ENCODE data around the gene C22orf42. TPM values are rescaled to one million over a fixed set of nuclear protein-coding genes. Genes with fewer than 3 reads are reported as not detected.
"Not testable (repeated sequence)": the region's sequence is repeated elsewhere in the genome, so short reads cannot be mapped to it uniquely, and the experiment has no call there.

C22orf42 gene
- total RNA-seq, 1 donor from 2014 or later: not detected

DNA sequence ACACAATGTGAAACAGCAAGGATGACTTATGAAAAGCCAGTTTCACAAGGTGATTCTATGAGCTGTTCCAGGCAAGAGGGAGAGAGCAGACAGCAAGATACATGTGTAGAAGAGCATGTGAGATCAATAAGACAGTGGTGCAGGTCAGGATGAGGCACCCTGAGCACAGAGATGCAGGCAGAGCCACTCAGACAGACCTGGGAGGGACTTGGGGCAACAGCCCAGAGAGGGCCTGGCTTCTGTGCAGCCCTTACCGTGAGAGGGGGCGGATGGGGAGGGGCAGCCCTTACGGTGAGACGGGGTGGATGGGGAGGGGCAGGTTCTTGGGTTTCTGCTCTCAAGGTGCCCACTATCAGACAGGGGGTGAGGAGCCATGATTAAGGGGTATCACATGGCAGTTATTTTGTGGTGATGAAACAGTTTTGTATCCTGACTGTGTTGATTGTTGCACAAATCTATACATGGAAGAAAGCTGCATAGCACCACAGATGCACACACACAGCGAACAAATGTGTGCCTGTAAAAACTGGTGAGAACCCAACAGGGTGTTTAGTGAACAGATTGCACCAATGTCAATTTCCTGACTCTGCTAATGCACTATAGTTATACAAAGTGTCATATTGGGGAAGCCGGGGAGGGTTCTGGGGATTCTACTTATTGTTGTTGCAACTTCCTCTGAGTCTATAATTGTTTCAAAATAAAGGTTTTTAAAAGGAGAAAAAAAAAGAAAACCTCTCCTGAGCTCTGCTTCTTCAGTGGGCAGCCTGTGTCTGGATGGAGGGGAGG lies 5.2 kb upstream of the C22orf42 start:
- no peaks in the 10 kb centered on the region for H3K79me2 ChIP-seq (ENCODE audit: insufficient read depth, low read length)
- H3K4me1 ChIP-seq (ENCODE audit: insufficient read depth, low read length): no peaks in the 10 kb centered on the region
- no peaks in the 10 kb centered on the region for H3K9me3 ChIP-seq (ENCODE audit: insufficient read depth, low read depth, low read length)
- H3K36me3 ChIP-seq (ENCODE audit: insufficient read depth, low read length): no peaks in the 10 kb centered on the region
- no peak overlapping the region for H2AFZ ChIP-seq (ENCODE audit: low read depth, low read length)
- H4K20me1 ChIP-seq (ENCODE audit: insufficient read depth, low read length): no peaks in the 10 kb centered on the region
- Mint-ChIP-seq H3K9me3 (ENCODE audit: unreplicated experiment) (no peaks in the 10 kb centered on the region), H3K27me3 (ENCODE audit: low read depth, unreplicated experiment) (peaks cover 18% of the 10 kb centered on the region), H3K27ac (ENCODE audit: unreplicated experiment) (no peak overlapping the region), H3K4me3 (ENCODE audit: unreplicated experiment) (no peak overlapping the region), H3K36me3 (ENCODE audit: low read depth, unreplicated experiment) (no peaks in the 10 kb centered on the region), H3K4me1 (ENCODE audit: low read depth, unreplicated experiment) (no peaks in the 10 kb centered on the region)
- no peak overlapping the region for H3K9ac ChIP-seq (ENCODE audit: low read length)
- peaks cover 4% of the 10 kb centered on the region for H3K27me3 ChIP-seq (ENCODE audit: insufficient read depth, low read length)
- no peak for TF ChIP-seq EZH2 (IDR thresholded peaks at IDR 0.05; ENCODE audit: insufficient read depth, low read length)
- TF ChIP-seq, protein P1, sequence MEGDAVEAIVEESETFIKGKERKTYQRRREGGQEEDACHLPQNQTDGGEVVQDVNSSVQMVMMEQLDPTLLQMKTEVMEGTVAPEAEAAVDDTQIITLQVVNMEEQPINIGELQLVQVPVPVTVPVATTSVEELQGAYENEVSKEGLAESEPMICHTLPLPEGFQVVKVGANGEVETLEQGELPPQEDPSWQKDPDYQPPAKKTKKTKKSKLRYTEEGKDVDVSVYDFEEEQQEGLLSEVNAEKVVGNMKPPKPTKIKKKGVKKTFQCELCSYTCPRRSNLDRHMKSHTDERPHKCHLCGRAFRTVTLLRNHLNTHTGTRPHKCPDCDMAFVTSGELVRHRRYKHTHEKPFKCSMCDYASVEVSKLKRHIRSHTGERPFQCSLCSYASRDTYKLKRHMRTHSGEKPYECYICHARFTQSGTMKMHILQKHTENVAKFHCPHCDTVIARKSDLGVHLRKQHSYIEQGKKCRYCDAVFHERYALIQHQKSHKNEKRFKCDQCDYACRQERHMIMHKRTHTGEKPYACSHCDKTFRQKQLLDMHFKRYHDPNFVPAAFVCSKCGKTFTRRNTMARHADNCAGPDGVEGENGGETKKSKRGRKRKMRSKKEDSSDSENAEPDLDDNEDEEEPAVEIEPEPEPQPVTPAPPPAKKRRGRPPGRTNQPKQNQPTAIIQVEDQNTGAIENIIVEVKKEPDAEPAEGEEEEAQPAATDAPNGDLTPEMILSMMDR (IDR thresholded peaks at IDR 0.05; ENCODE audit: insufficient read depth, low read depth, low read length): no peak
- no peak overlapping the region for H3K4me3 ChIP-seq (ENCODE audit: insufficient read depth, low read depth, low read length)
- no peak overlapping the region for H3K4me2 ChIP-seq (ENCODE audit: low read length)
- FAIRE-seq (no peak), DNase-seq (ENCODE audit: low read depth) (no peak)
- H3K27ac ChIP-seq (ENCODE audit: low read depth, low read length): no peak overlapping the region

DNA sequence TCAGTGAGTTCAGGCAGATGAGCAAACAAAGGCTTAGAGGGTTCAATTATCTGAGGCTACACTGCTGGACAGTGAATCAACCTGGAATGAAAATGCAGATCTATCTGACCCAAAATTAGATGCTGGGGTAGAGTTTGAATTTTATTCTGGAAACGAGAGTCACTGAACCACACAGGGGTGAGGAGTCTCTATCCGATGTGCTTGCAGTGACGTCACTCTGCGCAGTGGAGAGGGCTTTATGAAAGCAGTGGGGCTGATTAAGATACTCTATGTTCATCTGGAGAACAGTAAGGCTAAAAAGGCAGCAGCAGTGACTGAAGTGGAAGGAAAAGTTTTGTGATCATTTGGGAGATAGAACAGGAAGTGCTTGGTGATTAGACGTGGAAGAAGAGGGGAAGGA lies 1.3 kb upstream of the C22orf42 start:
- H3K27me3 ChIP-seq (ENCODE audit: insufficient read depth, low read length); H3K4me2 ChIP-seq (ENCODE audit: low read length); H3K9me3 ChIP-seq (ENCODE audit: insufficient read depth, low read depth, low read length); H3K4me3 ChIP-seq (ENCODE audit: insufficient read depth, low read depth, low read length); DNase-seq (ENCODE audit: low read depth); H3K4me1 ChIP-seq (ENCODE audit: insufficient read depth, low read length); H3K36me3 Mint-ChIP-seq (ENCODE audit: low read depth, unreplicated experiment); H4K20me1 ChIP-seq (ENCODE audit: insufficient read depth, low read length); FAIRE-seq; H3K9me3 Mint-ChIP-seq (ENCODE audit: unreplicated experiment); H3K36me3 ChIP-seq (ENCODE audit: insufficient read depth, low read length); H3K9ac ChIP-seq (ENCODE audit: low read length); H3K79me2 ChIP-seq (ENCODE audit: insufficient read depth, low read length); H3K4me1 Mint-ChIP-seq (ENCODE audit: low read depth, unreplicated experiment); H3K27ac Mint-ChIP-seq (ENCODE audit: unreplicated experiment); H3K27ac ChIP-seq (ENCODE audit: low read depth, low read length); H3K4me3 Mint-ChIP-seq (ENCODE audit: unreplicated experiment); H2AFZ ChIP-seq (ENCODE audit: low read depth, low read length): not testable (repeated sequence)
- H3K27me3 Mint-ChIP-seq (ENCODE audit: low read depth, unreplicated experiment): peaks cover 17% of the 10 kb centered on the region

DNA sequence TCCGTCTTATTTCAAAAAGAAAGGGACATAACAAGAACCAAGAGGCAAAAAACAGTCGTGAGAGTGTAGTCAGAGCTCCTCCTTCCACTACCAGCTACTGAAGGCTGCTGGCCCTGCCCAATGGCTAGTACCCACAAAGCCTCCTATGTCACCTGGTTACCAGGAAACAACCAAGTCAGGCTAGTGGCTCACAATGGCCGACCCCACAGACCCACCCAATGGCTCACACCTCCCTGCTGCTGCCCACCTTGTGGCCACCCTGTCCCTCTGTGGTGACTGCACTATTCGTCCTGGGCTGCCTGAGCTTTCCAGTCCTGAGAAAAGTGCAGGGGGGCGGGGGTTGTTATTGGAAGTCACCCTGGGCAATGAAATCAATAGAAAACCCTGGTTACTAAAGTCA lies 1.5 kb downstream of the C22orf42 start:
- not testable (repeated sequence) for H3K9me3 Mint-ChIP-seq (ENCODE audit: unreplicated experiment); H3K4me1 Mint-ChIP-seq (ENCODE audit: low read depth, unreplicated experiment); H3K79me2 ChIP-seq (ENCODE audit: insufficient read depth, low read length); H3K36me3 ChIP-seq (ENCODE audit: insufficient read depth, low read length); H3K27ac Mint-ChIP-seq (ENCODE audit: unreplicated experiment); H3K27me3 ChIP-seq (ENCODE audit: insufficient read depth, low read length); H3K36me3 Mint-ChIP-seq (ENCODE audit: low read depth, unreplicated experiment); H3K4me2 ChIP-seq (ENCODE audit: low read length); H2AFZ ChIP-seq (ENCODE audit: low read depth, low read length); H4K20me1 ChIP-seq (ENCODE audit: insufficient read depth, low read length); H3K4me3 Mint-ChIP-seq (ENCODE audit: unreplicated experiment); H3K9me3 ChIP-seq (ENCODE audit: insufficient read depth, low read depth, low read length); H3K4me1 ChIP-seq (ENCODE audit: insufficient read depth, low read length); H3K9ac ChIP-seq (ENCODE audit: low read length); FAIRE-seq; H3K27ac ChIP-seq (ENCODE audit: low read depth, low read length); H3K4me3 ChIP-seq (ENCODE audit: insufficient read depth, low read depth, low read length); DNase-seq (ENCODE audit: low read depth)
- H3K27me3 Mint-ChIP-seq (ENCODE audit: low read depth, unreplicated experiment): peaks cover 14% of the 10 kb centered on the region

DNA sequence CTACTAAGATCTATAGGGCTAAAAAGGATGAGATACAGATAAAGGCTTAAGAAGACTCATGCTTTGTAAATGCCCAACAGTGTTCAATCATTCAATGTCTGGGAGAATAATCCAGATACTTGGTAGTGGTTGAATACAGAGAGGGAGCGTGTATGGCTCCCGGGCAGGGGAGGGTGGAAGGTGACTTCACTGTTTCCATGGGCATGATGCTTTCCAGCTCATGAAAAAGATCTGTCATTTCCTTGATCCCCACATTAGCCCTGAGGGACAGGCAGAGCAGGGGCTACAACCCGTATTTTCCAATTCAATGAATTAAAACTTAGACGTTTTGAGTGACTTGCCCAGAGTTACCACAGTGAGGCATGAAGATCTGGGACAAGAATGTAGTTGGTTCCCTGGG lies 4.4 kb downstream of the C22orf42 start:
- peaks cover 11% of the 10 kb centered on the region for H3K27me3 Mint-ChIP-seq (ENCODE audit: low read depth, unreplicated experiment)
- not testable (repeated sequence) for H4K20me1 ChIP-seq (ENCODE audit: insufficient read depth, low read length); H3K27ac ChIP-seq (ENCODE audit: low read depth, low read length); H3K27ac Mint-ChIP-seq (ENCODE audit: unreplicated experiment); H3K4me1 Mint-ChIP-seq (ENCODE audit: low read depth, unreplicated experiment); H3K79me2 ChIP-seq (ENCODE audit: insufficient read depth, low read length); H3K27me3 ChIP-seq (ENCODE audit: insufficient read depth, low read length); H3K4me3 Mint-ChIP-seq (ENCODE audit: unreplicated experiment); H3K4me2 ChIP-seq (ENCODE audit: low read length); H3K4me1 ChIP-seq (ENCODE audit: insufficient read depth, low read length); H3K36me3 Mint-ChIP-seq (ENCODE audit: low read depth, unreplicated experiment); FAIRE-seq; H3K9ac ChIP-seq (ENCODE audit: low read length); H3K4me3 ChIP-seq (ENCODE audit: insufficient read depth, low read depth, low read length); H3K36me3 ChIP-seq (ENCODE audit: insufficient read depth, low read length); H3K9me3 ChIP-seq (ENCODE audit: insufficient read depth, low read depth, low read length); H2AFZ ChIP-seq (ENCODE audit: low read depth, low read length); H3K9me3 Mint-ChIP-seq (ENCODE audit: unreplicated experiment); DNase-seq (ENCODE audit: low read depth)

DNA sequence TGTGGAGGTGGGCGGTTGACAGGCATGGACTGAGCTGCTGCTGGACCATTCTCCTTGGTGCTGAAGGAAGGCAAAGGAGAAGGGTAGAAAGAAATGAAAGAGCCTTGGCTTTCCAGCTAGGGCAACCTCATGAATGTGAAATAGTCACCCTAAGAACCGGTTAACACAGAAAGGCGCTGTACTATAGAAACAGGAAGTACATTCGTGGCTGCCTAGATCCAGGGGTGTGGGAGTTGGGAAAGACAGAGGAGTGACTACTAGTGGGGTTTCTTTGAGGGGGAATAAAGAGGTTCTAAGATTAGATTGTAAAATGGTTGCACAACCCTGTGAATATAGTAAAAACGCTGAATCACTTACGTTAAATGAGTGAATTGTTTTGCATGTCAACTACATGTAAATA lies 7.5 kb downstream of the C22orf42 start:
- H3K27ac Mint-ChIP-seq (ENCODE audit: unreplicated experiment); H3K9me3 Mint-ChIP-seq (ENCODE audit: unreplicated experiment); H3K4me1 Mint-ChIP-seq (ENCODE audit: low read depth, unreplicated experiment); H3K27me3 ChIP-seq (ENCODE audit: insufficient read depth, low read length); H3K9ac ChIP-seq (ENCODE audit: low read length); H3K27ac ChIP-seq (ENCODE audit: low read depth, low read length); H3K4me3 ChIP-seq (ENCODE audit: insufficient read depth, low read depth, low read length); H3K79me2 ChIP-seq (ENCODE audit: insufficient read depth, low read length); H3K4me1 ChIP-seq (ENCODE audit: insufficient read depth, low read length); H3K36me3 Mint-ChIP-seq (ENCODE audit: low read depth, unreplicated experiment); H3K36me3 ChIP-seq (ENCODE audit: insufficient read depth, low read length); H3K9me3 ChIP-seq (ENCODE audit: insufficient read depth, low read depth, low read length); H4K20me1 ChIP-seq (ENCODE audit: insufficient read depth, low read length); H3K4me3 Mint-ChIP-seq (ENCODE audit: unreplicated experiment); FAIRE-seq; H2AFZ ChIP-seq (ENCODE audit: low read depth, low read length); H3K4me2 ChIP-seq (ENCODE audit: low read length); DNase-seq (ENCODE audit: low read depth): not testable (repeated sequence)
- peaks cover 11% of the 10 kb centered on the region for H3K27me3 Mint-ChIP-seq (ENCODE audit: low read depth, unreplicated experiment)

All from astrocyte (in vitro differentiated cells and primary cell).